ENCODE measurements around the gene OTULINL. TPM values are rescaled to one million over a fixed set of nuclear protein-coding genes. Genes with fewer than 3 reads are reported as not detected.

Gene OTULINL
- total and polyA plus RNA-seq, 2 donors from 2014 or later: 7.1 to 10.8 TPM

DNA sequence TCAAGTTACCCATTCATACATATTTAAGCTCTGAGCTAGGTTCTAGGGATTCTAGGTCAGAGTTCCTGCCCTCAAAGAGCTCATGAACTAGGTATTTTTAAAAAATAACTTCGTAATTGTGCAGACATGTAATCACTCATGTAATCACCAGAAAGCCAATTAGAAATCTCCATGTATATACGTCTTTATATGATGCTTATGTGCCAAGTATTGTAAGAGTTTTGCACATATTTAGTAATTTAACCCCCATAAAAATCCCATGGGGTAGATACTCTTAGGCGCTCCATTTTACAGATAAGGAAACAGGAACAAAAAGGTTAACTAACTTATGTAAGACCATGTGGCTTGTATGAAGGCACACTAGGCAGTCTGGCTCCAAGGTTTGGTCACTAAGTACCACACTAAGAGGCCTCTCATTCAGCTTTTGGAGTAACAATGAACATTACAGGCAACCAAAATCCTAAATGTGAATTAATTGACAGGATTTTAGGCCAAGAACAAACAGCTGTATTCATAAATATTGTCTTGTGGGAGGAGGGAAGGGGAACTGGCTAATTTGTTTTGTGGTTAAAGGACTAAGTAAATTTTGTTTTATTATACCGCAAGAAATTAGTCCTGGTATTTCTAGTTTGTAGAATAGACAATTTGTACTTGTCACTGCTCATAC is 1.7 kb upstream of the OTULINL start:
- DNase-seq (no peak), FAIRE-seq (no peak)
- Histone ChIP-seq H3K27ac (ENCODE audit: low read depth in 2 of 2, low read length in 2 of 2) (no peak overlapping the region), H3K36me3 (ENCODE audit: control insufficient read depth in 2 of 3, insufficient read depth in 3 of 3, low read length in 3 of 3) (no peaks in the 10 kb centered on the region), H3K27me3 (ENCODE audit: control insufficient read depth, insufficient read depth, low read length) (no peaks in the 10 kb centered on the region), H3K4me1 (ENCODE audit: control insufficient read depth in 2 of 3, insufficient read depth in 2 of 3, low read depth in 1 of 3, low read length in 3 of 3) (peaks cover 0 to 8% (median 5%) of the 10 kb centered on the region in 3 donors), H3K4me3 (ENCODE audit: low read length in 3 of 3) (no peak overlapping the region), H3K9me3 (ENCODE audit: control insufficient read depth in 2 of 3, insufficient read depth in 1 of 3, low read length in 3 of 3) (no peaks in the 10 kb centered on the region), H3K9ac (ENCODE audit: low read length in 3 of 3) (no peak overlapping the region)
- intact Hi-C loops (cut with DNase I): no loop called here
- TF ChIP-seq, protein P1, sequence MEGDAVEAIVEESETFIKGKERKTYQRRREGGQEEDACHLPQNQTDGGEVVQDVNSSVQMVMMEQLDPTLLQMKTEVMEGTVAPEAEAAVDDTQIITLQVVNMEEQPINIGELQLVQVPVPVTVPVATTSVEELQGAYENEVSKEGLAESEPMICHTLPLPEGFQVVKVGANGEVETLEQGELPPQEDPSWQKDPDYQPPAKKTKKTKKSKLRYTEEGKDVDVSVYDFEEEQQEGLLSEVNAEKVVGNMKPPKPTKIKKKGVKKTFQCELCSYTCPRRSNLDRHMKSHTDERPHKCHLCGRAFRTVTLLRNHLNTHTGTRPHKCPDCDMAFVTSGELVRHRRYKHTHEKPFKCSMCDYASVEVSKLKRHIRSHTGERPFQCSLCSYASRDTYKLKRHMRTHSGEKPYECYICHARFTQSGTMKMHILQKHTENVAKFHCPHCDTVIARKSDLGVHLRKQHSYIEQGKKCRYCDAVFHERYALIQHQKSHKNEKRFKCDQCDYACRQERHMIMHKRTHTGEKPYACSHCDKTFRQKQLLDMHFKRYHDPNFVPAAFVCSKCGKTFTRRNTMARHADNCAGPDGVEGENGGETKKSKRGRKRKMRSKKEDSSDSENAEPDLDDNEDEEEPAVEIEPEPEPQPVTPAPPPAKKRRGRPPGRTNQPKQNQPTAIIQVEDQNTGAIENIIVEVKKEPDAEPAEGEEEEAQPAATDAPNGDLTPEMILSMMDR (IDR thresholded peaks at IDR 0.05; ENCODE audit: borderline replicate concordance, extremely low read depth, insufficient read depth): no peak

DNA sequence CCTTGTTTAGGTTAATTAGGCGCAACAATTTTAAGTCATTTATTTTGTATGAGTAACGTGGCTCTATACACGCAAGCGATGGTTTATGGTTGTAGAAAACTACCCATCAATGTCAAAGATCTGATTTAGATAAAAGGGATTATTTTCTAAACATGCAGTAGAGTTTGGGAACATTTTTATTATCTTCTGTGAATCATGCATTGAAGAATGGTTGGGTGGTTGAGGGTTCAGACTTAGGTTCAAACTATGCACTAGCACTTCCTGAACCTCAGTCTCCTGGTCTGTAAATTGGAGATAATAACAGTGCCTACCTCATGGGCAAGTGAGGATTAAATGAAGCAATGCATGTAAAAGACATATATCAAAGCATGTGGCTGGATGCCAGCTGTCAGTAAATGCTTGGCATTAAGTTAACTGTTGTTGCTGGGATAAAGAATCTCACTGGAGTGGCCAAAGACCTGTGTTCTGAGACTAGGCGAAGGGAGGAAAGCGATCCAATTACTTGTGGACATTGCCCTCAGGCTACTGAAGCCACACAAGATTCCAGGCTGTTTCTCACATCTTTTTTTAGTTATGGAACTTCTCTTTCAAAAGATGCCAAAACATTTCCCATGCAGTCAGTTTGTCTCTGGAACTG is 1.1 kb upstream of the OTULINL start:
- Histone ChIP-seq H3K36me3 (ENCODE audit: control insufficient read depth in 2 of 3, insufficient read depth in 3 of 3, low read length in 3 of 3) (no peaks in the 10 kb centered on the region), H3K9ac (ENCODE audit: low read length in 3 of 3) (no peak overlapping the region), H3K4me3 (ENCODE audit: low read length in 3 of 3) (no peak overlapping the region), H3K9me3 (ENCODE audit: control insufficient read depth in 2 of 3, insufficient read depth in 1 of 3, low read length in 3 of 3) (no peaks in the 10 kb centered on the region), H3K27ac (ENCODE audit: low read depth in 2 of 2, low read length in 2 of 2) (no peak overlapping the region), H3K4me1 (ENCODE audit: control insufficient read depth in 2 of 3, insufficient read depth in 2 of 3, low read depth in 1 of 3, low read length in 3 of 3) (peaks cover 0 to 13% (median 5%) of the 10 kb centered on the region in 3 donors), H3K27me3 (ENCODE audit: control insufficient read depth, insufficient read depth, low read length) (no peaks in the 10 kb centered on the region)
- FAIRE-seq: no peak
- TF ChIP-seq, protein P1 (IDR thresholded peaks at IDR 0.05; ENCODE audit: borderline replicate concordance, extremely low read depth, insufficient read depth): no peak
- DNase-seq: peak in 1 of 5 donors; percentile 44
- intact Hi-C loops (cut with DNase I): no loop called here

DNA sequence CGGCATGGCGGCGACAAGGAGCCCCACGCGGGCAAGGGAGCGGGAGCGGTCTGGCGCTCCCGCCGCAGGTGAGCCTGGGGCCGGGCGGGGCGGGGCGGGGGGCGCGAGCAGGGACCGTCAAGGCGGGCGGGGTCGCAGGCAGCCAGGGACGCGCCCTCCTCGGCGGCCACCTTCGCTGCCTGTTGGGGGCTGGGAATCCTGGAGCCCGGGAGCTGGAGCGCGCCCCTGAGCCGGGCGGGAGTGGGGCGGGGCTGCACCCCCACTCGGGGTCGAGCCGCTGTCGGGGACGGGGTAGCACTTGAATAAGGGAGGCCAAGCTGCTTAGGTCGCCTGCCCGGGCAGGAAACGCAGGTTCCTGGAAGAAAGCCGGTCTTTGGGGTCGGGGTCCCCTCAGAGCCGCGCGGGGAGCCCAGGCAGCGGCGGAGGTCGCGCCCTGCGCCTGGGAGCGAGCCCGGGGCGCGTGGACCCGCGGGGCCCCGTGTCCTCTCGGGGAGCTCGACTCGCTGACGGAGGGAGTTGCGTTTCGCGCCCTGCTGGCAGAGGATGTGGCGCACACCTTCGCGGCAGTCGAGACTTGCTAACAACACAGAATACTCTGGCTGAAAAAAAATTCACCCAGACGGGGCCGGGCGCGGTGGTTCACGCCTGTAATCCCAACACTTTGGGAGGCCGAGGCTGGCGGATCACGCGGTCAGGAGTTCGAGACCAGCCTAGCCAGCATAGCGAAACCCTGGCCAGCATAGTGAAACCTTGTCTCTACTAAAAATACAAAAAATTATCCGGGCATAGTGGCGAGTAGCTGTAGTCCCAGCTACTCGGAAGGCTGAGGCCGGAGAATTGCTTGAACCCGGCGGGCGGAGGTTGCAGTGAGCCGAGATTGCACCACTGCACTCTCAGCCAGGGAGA is 552 bp downstream of the OTULINL start:
- peaks cover 0 to 16% (median 7%) of the 10 kb centered on the region in 3 donors for H3K4me1 ChIP-seq (ENCODE audit: control insufficient read depth in 2 of 3, insufficient read depth in 2 of 3, low read depth in 1 of 3, low read length in 3 of 3)
- peak; percentile 54 to 91 (median 70) for DNase-seq
- TF ChIP-seq, protein P1 (IDR thresholded peaks at IDR 0.05; ENCODE audit: borderline replicate concordance, extremely low read depth, insufficient read depth): no peak
- intact Hi-C loops (cut with DNase I): no loop called here
- H3K27ac ChIP-seq (ENCODE audit: low read depth in 2 of 2, low read length in 2 of 2): peak overlapping the region; percentile 30 to 53
- no peaks in the 10 kb centered on the region for H3K27me3 ChIP-seq (ENCODE audit: control insufficient read depth, insufficient read depth, low read length)
- FAIRE-seq: no peak
- peak overlapping the region; percentile 31 to 67 (median 56) for H3K4me3 ChIP-seq (ENCODE audit: low read length in 3 of 3)
- H3K36me3 ChIP-seq (ENCODE audit: control insufficient read depth in 2 of 3, insufficient read depth in 3 of 3, low read length in 3 of 3): no peaks in the 10 kb centered on the region
- no peaks in the 10 kb centered on the region for H3K9me3 ChIP-seq (ENCODE audit: control insufficient read depth in 2 of 3, insufficient read depth in 1 of 3, low read length in 3 of 3)
- H3K9ac ChIP-seq (ENCODE audit: low read length in 3 of 3): peak overlapping the region in 1 of 3 donors; percentile 36

Measured in kidney (tissue), 14 donors.